Measurements from ENCODE around the gene KDSR.

KDSR gene

DNA sequence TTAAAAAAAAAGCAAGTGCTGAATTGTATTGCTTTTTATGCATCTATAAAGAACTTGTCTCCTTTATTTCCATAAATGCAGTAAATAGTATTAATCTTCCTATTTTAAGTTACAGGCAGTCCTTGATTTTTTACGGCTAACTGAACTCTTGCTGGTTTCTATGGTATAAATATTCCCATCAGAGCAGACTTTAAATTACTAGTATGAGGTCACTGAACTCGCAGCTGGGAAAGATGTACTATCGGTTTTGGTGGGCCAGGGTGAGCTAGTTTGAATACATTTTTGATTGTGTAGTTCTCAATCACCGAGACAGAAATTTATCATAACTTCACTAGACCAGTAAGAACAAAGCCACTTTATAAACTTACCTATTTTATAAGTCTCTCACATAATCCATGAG lies 20.9 kb upstream of the KDSR start:
- Histone ChIP-seq H3K4me2 (ENCODE audit: low read length) (no peak overlapping the region), H3K9me3 (replicated peaks; ENCODE audit: low read length) (no peaks in the 10 kb centered on the region), H3K4me1 (ENCODE audit: control insufficient read depth, insufficient read depth, low read length) (no peaks in the 10 kb centered on the region), H3K27me3 (ENCODE audit: control insufficient read depth, insufficient read depth, low read length) (no peaks in the 10 kb centered on the region), H3K4me3 (ENCODE audit: low read length) (no peak overlapping the region), H3K9ac (ENCODE audit: low read depth, low read length) (no peak overlapping the region), H3K36me3 (ENCODE audit: insufficient read depth, low read length) (peaks cover 54% of the 10 kb centered on the region)

GRCh38 chr18:63382843-63383242 lies 15.8 kb upstream of the KDSR start:
- no peaks in the 10 kb centered on the region for H3K9me3 ChIP-seq (replicated peaks; ENCODE audit: low read length)
- H3K27me3 ChIP-seq (ENCODE audit: control insufficient read depth, insufficient read depth, low read length), result no peaks in the 10 kb centered on the region
- H3K4me1 ChIP-seq (ENCODE audit: control insufficient read depth, insufficient read depth, low read length), result peaks cover 11% of the 10 kb centered on the region
- H3K4me2 ChIP-seq (ENCODE audit: low read length), result no peak overlapping the region
- H3K36me3 ChIP-seq (ENCODE audit: insufficient read depth, low read length), result peaks cover 28% of the 10 kb centered on the region
- no peak overlapping the region for H3K9ac ChIP-seq (ENCODE audit: low read depth, low read length)
- no peak overlapping the region for H3K4me3 ChIP-seq (ENCODE audit: low read length)

DNA sequence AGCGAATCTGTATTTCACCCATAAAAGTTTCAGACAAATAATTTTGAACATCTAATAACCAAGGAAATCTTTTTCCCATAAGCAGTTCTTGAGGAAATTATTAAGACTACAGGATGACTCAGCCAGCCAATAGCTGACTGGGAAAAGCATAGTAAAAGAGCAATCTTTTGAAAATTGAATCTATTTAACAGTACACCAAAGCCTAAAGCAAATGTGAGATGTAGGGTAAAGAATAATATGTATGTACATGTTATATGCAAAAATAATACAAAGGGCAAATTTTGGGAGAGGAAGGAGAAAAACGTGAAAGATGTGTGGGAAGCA lies 12.6 kb upstream of the KDSR start:
- H3K4me2 ChIP-seq (ENCODE audit: low read length), result peak overlapping the region; percentile 55
- H3K9me3 ChIP-seq (replicated peaks; ENCODE audit: low read length), result no peaks in the 10 kb centered on the region
- H3K4me1 ChIP-seq (ENCODE audit: control insufficient read depth, insufficient read depth, low read length), result peaks cover 11% of the 10 kb centered on the region
- H3K9ac ChIP-seq (ENCODE audit: low read depth, low read length), result no peak overlapping the region
- H3K36me3 ChIP-seq (ENCODE audit: insufficient read depth, low read length), result peaks cover 17% of the 10 kb centered on the region
- no peak overlapping the region for H3K4me3 ChIP-seq (ENCODE audit: low read length)
- no peaks in the 10 kb centered on the region for H3K27me3 ChIP-seq (ENCODE audit: control insufficient read depth, insufficient read depth, low read length)

GRCh38 chr18:63378919-63379638 lies 12.1 kb upstream of the KDSR start:
- peak overlapping the region; percentile 55 for H3K4me2 ChIP-seq (ENCODE audit: low read length)
- no peaks in the 10 kb centered on the region for H3K9me3 ChIP-seq (replicated peaks; ENCODE audit: low read length)
- no peaks in the 10 kb centered on the region for H3K27me3 ChIP-seq (ENCODE audit: control insufficient read depth, insufficient read depth, low read length)
- no peak overlapping the region for H3K4me3 ChIP-seq (ENCODE audit: low read length)
- H3K36me3 ChIP-seq (ENCODE audit: insufficient read depth, low read length), result peaks cover 14% of the 10 kb centered on the region
- H3K4me1 ChIP-seq (ENCODE audit: control insufficient read depth, insufficient read depth, low read length), result peaks cover 11% of the 10 kb centered on the region
- H3K9ac ChIP-seq (ENCODE audit: low read depth, low read length), result peak overlapping the region; percentile 31

DNA sequence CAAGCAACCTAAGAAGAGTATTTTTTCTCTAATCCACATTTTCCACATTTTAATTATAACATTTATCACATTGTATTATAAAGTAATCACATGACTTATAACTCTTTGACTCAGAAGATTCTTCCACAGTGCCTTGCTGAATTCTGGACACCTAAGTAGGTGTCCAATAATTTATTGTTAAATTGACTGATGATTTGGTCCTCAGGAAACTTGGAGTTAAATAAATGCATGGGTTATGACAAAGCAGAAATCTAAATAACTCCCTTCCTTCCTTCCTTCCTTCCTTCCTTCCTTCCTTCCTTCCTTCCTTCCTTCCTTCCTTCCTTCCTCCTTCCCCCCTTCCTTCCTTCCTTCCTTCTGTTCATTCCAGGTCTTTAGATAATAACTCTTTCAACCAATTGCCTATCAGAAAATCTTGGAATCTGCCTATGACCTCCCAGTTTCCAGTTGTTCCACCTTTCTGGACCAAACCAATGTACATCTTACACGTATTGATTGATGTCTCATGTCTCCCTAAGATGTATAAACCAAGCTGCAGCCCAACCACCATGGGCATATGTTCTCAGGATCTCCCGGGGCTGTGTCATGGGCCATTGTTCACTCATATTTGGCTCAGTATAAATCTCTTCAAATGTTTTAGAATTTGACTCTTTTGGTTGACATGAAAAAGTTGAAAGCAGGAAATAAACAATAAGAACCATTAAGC lies 10.4 kb upstream of the KDSR start:
- Histone ChIP-seq H3K9me3 (replicated peaks; ENCODE audit: low read length) (no peaks in the 10 kb centered on the region), H3K27me3 (ENCODE audit: control insufficient read depth, insufficient read depth, low read length) (no peaks in the 10 kb centered on the region), H3K4me3 (ENCODE audit: low read length) (no peak overlapping the region), H3K9ac (ENCODE audit: low read depth, low read length) (no peak overlapping the region), H3K4me1 (ENCODE audit: control insufficient read depth, insufficient read depth, low read length) (peaks cover 11% of the 10 kb centered on the region), H3K4me2 (ENCODE audit: low read length) (no peak overlapping the region), H3K36me3 (ENCODE audit: insufficient read depth, low read length) (no peaks in the 10 kb centered on the region)

DNA sequence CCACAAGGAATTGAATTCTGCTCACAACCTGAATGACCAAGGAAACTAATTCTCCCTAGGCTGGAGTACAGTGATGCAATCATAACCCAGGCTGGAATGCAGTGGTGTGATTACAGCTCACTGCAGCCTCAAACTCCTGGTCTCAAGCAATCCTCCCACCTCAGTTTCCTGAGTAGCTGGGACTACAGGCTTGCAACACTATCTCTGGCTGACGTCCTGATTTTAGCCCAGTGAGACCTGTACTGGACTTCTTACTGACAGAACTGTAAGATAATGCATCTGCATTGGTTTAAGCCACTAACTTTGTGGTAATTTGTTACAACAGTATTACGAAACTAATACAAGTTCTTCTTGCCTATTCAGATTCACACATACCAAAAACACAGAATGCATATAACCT lies 9.5 kb upstream of the KDSR start:
- H3K9me3 ChIP-seq (replicated peaks; ENCODE audit: low read length), result no peaks in the 10 kb centered on the region
- H3K9ac ChIP-seq (ENCODE audit: low read depth, low read length), result no peak overlapping the region
- H3K36me3 ChIP-seq (ENCODE audit: insufficient read depth, low read length), result no peaks in the 10 kb centered on the region
- peaks cover 11% of the 10 kb centered on the region for H3K4me1 ChIP-seq (ENCODE audit: control insufficient read depth, insufficient read depth, low read length)
- no peak overlapping the region for H3K4me2 ChIP-seq (ENCODE audit: low read length)
- H3K27me3 ChIP-seq (ENCODE audit: control insufficient read depth, insufficient read depth, low read length), result no peaks in the 10 kb centered on the region
- no peak overlapping the region for H3K4me3 ChIP-seq (ENCODE audit: low read length)

DNA sequence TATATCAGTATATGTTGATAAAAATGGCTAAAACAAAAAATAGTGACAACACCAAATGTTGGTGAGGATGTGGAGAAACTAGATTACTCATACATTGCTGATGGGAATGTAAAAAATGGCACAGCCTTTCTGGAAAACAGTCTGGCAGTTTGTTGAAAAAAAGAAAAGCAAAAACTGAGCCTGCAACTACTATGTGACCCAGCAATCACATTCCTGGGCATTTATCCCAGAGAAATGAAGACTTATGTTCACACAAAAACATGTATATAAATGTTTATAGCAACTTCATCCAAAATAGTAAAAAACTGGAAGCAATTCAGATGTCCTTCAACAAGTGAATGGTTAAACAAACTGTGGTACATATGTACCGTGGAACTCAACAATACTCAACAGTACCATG lies 7.5 kb upstream of the KDSR start:
- H3K4me2 ChIP-seq (ENCODE audit: low read length), result no peak overlapping the region
- H3K9me3 ChIP-seq (replicated peaks; ENCODE audit: low read length), result no peaks in the 10 kb centered on the region
- H3K36me3 ChIP-seq (ENCODE audit: insufficient read depth, low read length), result no peaks in the 10 kb centered on the region
- peaks cover 8% of the 10 kb centered on the region for H3K4me1 ChIP-seq (ENCODE audit: control insufficient read depth, insufficient read depth, low read length)
- H3K4me3 ChIP-seq (ENCODE audit: low read length), result no peak overlapping the region
- H3K9ac ChIP-seq (ENCODE audit: low read depth, low read length), result no peak overlapping the region
- no peaks in the 10 kb centered on the region for H3K27me3 ChIP-seq (ENCODE audit: control insufficient read depth, insufficient read depth, low read length)

GRCh38 chr18:63373161-63373560 lies 6.2 kb upstream of the KDSR start:
- H3K27me3 ChIP-seq (ENCODE audit: control insufficient read depth, insufficient read depth, low read length), result no peaks in the 10 kb centered on the region
- H3K4me2 ChIP-seq (ENCODE audit: low read length), result no peak overlapping the region

DNA sequence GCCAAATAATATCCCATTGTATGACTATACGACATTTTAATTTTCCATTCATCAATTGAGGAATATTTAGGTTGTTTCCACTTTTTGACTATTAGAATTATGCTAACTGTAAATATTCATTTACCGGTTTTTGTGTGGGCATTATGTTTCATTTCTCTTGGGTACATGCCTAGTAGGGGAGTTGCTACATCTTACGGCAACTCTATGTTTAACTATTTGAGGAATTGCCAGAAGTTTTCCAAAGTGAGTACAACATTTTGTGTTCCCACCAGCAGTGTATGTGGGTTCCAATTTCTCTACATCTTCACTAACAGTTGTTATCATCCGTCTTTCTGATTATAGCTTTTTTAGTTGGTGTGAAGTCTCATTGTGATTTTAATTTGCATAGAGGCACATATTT lies 1.6 kb upstream of the KDSR start:
- Histone ChIP-seq H3K4me3 (ENCODE audit: low read length) (peak overlapping the region; percentile 91), H3K9ac (ENCODE audit: low read depth, low read length) (peak overlapping the region; percentile 98), H3K4me1 (ENCODE audit: control insufficient read depth, insufficient read depth, low read length) (peaks cover 18% of the 10 kb centered on the region), H3K9me3 (replicated peaks; ENCODE audit: low read length) (no peaks in the 10 kb centered on the region), H3K4me2 (ENCODE audit: low read length) (peak overlapping the region; percentile 84), H3K36me3 (ENCODE audit: insufficient read depth, low read length) (no peaks in the 10 kb centered on the region), H3K27me3 (ENCODE audit: control insufficient read depth, insufficient read depth, low read length) (no peaks in the 10 kb centered on the region)

More at GRCh38 chr18:63373161-63373560, 6.2 kb upstream of the KDSR start:
- Histone ChIP-seq H3K9ac (ENCODE audit: low read depth, low read length) (no peak overlapping the region), H3K36me3 (ENCODE audit: insufficient read depth, low read length) (no peaks in the 10 kb centered on the region), H3K4me3 (ENCODE audit: low read length) (no peak overlapping the region), H3K9me3 (replicated peaks; ENCODE audit: low read length) (no peaks in the 10 kb centered on the region), H3K4me1 (ENCODE audit: control insufficient read depth, insufficient read depth, low read length) (peaks cover 10% of the 10 kb centered on the region)

- Histone ChIP-seq H3K4me1 (ENCODE audit: control insufficient read depth, insufficient read depth, low read length) (peaks cover 18% of the 10 kb centered on the region), H3K4me2 (ENCODE audit: low read length) (peak overlapping the region; percentile 92), H3K9me3 (replicated peaks; ENCODE audit: low read length) (no peaks in the 10 kb centered on the region), H3K27me3 (ENCODE audit: control insufficient read depth, insufficient read depth, low read length) (no peaks in the 10 kb centered on the region), H3K36me3 (ENCODE audit: insufficient read depth, low read length) (peaks cover 12% of the 10 kb centered on the region), H3K9ac (ENCODE audit: low read depth, low read length) (peak overlapping the region; percentile 98), H3K4me3 (ENCODE audit: low read length) (peak overlapping the region; percentile 91)
These were observed 573 bp downstream of the KDSR start for GRCh38 chr18:63366213-63367052.

DNA sequence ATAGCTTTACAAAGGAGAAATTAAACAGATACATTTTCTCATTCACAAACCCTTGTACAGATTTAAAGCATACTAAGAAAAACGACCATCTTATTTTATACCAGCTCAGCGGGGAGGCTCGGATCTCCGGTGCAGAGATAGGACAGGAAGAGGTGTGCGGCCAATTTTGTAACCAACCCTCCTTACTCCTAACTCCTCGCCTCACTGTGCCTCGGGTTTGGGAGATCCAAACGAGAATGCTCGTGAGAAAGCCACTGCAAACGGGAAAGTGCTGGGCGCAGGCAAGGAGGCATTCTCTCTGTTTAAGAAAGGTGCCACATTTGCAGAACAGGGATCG lies 1.2 kb downstream of the KDSR start:
- peak overlapping the region; percentile 92 for H3K4me2 ChIP-seq (ENCODE audit: low read length)
- H3K9me3 ChIP-seq (replicated peaks; ENCODE audit: low read length), result no peaks in the 10 kb centered on the region
- H3K27me3 ChIP-seq (ENCODE audit: control insufficient read depth, insufficient read depth, low read length), result no peaks in the 10 kb centered on the region
- peak overlapping the region; percentile 91 for H3K4me3 ChIP-seq (ENCODE audit: low read length)
- peaks cover 12% of the 10 kb centered on the region for H3K36me3 ChIP-seq (ENCODE audit: insufficient read depth, low read length)
- peak overlapping the region; percentile 98 for H3K9ac ChIP-seq (ENCODE audit: low read depth, low read length)
- H3K4me1 ChIP-seq (ENCODE audit: control insufficient read depth, insufficient read depth, low read length), result peaks cover 18% of the 10 kb centered on the region
